HTR-8/SVneo (cell line): Measurements from ENCODE around the gene FUT8.

Experiments used
- DNase-seq: peaks from one replicate; pipeline ENCODE4 v3.0.0; 2011; ENCODE audit warnings: low spot score, mixed read lengths; ENCODE audit not compliant: insufficient read length
- FAIRE-seq: peaks from 2 replicates; lab custom pipeline; 2011; peaks lifted over from hg19 to GRCh38; lab: Jason Lieb, UNC

The FUT8 gene

DNA sequence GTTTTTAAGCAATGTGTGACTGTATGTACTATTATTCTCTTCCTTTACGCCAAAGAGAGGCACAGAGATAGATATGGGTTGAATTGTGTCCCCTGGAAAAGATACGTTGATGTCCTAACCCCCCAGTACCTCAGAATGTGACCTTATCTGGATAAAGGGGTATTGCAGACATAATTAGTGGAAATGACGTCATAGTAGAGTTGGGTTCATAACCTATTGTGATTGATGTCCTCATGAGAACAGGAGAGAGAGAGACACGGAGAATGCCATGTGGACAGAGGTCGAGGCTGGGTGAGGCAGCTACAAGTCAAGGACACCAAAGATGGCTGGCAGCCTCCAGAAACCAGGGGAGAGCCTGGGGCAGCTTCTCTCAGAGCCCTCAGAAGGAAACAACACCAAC lies 376.3 kb downstream of the FUT8 start:
- DNase-seq (no peak), FAIRE-seq (no peak)

DNA sequence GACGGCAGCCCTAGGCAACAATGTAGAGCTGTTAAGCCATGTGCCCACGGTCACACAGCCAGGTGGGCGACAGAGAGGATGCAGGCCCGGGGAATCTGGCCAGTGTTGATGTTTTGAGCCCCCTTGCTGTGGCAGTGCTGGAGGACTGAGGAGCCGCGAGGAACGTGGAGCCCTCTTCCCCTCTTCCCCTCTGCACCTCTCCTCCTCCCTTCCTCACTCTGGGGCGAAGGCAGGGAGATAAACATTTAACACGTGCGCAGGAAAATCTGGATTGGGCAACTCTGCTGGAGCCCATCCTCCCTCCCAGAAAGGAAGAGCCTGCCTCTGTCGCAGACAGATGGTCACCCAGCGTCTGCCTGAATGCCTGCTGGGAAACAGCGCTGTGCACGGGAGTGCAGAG lies 376.8 kb downstream of the FUT8 start:
- no peak for DNase-seq

GRCh38 chr14:65790172-65790815 lies 377.8 kb downstream of the FUT8 start:
- peak; percentile 89 for FAIRE-seq
- no peak for DNase-seq

More for the DNA sequence above, 376.8 kb downstream of the FUT8 start:
- FAIRE-seq, result peak; percentile 82

DNA sequence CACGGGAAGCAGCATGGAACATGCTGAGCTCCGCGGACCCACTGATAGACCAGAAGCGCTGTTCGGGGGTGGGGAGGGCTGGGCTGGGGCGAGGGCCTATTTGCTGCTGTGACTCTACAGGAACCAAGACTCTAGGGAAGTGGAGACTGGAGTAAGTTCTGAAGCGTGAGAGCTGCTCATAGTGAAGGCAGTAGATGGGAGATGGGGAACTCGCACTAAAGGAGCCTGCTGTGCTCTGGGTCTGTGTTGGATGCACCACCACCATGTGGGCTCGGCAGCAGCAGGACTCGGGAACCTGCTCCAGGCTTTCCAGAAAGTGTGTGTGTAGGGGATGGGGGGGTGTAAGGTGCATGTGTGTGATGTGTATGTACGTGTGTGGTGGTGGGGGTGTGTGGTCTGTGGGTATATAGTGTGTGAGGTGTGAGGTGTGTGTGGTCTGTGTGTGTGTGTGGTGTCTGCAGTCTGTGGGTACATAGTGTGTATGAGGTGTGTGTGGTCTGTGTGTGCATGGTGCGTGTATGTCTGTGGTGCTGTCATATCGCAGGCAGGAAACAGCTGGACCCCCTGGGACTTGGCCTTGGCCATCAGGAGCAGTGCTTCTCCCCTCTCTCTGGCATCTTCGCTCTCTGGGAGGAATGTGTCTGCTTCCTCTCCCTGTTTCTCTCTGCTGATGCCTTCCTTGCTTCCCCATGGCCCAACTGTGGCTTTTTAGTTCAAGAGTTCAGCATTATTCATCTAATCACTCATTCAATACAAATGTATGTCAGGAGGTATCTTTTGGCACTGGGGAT lies 378.9 kb downstream of the FUT8 start:
- DNase-seq (peak; percentile 79), FAIRE-seq (peak; percentile 100)

GRCh38 chr14:65792208-65792905 lies 379.8 kb downstream of the FUT8 start:
- no peak for FAIRE-seq

More at GRCh38 chr14:65792208-65792905, 379.8 kb downstream of the FUT8 start:
- peak; percentile 76 for DNase-seq
